GM19467 (cell line): Measurements from ENCODE around the gene MCF2L2.
"Not testable (repeated sequence)": the region's sequence is repeated elsewhere in the genome, so short reads cannot be mapped to it uniquely, and the experiment has no call there.

Experiments
- ATAC-seq: cut with Tn5 transposase; IDR thresholded peaks from one replicate; pipeline ENCODE4 v1.9.1; 2021; ENCODE audit warnings: mild to moderate bottlenecking, moderate library complexity; ENCODE audit not compliant: unreplicated experiment

Gene MCF2L2

GRCh38 chr3:183428447-183429211, at the start of gene MCF2L2:
TSS of gene MCF2L2 (minus strand) at chr3:183428619. CDS start at chr3:183427977, 642 bp downstream.
- peak; percentile 59 for ATAC-seq

- no peak for ATAC-seq
Observed at GRCh38 chr3:183477801-183478456, 49.5 kb upstream of the MCF2L2 start.

GRCh38 chr3:183475764-183476162, 47.3 kb upstream of the MCF2L2 start:
- ATAC-seq = not testable (repeated sequence)

DNA sequence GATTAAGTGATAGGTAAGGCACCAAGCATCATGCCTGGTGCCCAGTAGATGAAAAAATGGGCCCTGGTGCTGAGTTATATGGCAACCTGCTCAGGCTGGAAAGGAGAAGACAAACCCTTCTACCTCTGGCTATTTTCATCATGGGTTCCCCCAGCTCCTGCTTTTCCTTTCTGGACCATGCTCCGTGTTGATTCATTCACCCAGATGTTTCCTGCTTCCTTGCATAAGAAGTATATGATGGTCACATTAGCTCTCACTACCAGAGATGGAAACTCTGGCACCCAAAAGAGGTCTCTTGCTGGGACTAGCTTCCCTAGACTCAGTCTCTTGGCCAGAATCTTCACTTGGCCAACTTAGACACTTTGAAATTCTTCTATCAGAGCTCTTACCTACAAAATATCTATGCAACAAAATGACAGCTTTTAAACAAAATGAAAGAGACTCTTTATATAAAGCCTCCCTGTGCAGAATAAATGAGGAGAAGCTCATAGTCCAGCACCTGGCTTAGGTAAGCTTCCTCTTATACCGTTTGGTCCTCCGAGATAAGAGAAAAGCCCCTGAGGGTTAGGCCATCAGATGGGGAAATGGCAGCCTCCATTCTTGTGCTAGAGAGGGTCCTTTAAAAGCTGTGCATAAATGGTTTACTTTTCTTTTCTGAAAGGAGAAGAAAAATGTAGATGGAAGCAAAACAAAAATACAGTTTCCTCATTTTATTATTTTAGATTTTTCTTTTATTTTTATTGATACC, 46.8 kb upstream of the MCF2L2 start:
- ATAC-seq = no peak

GRCh38 chr3:183473969-183474368, 45.5 kb upstream of the MCF2L2 start:
- no peak for ATAC-seq

DNA sequence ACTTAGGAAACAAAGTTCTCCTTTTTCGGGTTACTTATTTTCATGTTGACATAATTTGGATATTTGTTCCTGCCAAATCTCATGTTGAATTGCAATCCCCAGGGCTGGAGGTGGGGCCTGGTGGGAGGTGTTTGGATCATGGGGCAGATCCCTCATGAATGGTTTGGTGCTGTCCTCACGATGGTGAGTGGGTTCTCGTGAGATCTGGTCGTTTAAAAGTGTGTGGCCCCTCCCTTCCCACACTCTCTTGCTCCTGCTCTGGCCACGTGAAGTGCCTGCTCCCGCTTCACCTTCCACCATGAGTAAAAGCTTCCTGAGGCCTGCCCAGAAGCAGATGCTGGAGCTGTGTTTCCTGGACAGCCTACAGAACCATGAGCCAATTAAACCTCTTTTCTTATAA, 43.7 kb upstream of the MCF2L2 start:
- no peak for ATAC-seq

GRCh38 chr3:183468424-183468823, 40.0 kb upstream of the MCF2L2 start:
- no peak for ATAC-seq

DNA sequence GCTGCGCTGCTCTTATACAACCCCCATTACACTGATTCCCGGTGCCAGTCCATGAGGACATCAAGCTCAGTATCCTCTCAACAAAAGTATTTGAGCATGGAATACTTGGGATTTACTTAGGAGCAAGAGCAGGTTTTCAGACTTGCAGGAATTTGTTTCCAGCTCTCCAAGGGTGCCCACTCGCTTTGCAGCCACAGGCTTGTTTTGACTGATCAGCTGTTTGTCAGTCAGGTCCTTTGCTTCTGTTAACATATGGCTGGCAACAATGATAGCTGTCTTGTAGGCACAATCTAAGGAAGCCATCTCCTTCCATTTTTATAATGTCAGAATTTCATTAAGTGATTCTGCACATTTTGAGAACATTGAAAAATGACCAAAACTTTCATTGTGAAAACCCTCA, 38.2 kb upstream of the MCF2L2 start:
- ATAC-seq = no peak

GRCh38 chr3:183465710-183466109, 37.3 kb upstream of the MCF2L2 start:
- not testable (repeated sequence) for ATAC-seq

GRCh38 chr3:183464480-183464879, 36.1 kb upstream of the MCF2L2 start:
- no peak for ATAC-seq

- ATAC-seq = no peak
Observed at GRCh38 chr3:183460081-183461055, 31.9 kb upstream of the MCF2L2 start.

DNA sequence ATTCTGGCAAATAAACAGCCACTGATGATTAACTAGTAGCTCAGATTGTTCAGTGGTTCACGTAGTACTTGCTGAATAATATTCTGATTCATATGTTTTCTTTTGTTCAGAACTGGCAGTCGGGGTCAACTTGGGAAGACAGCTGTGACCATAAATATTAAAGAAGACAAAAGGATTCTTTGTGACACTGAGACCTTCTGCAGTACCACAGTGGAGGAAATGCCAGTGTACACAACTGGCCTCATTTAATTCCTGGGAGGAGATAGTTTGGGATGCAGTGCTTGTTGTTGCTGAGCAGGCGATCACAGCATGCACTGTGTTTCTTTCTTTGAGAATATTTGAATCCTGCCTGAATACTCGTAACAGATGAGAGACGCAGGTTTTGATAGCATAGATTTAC, 26.7 kb upstream of the MCF2L2 start:
- ATAC-seq = no peak

DNA sequence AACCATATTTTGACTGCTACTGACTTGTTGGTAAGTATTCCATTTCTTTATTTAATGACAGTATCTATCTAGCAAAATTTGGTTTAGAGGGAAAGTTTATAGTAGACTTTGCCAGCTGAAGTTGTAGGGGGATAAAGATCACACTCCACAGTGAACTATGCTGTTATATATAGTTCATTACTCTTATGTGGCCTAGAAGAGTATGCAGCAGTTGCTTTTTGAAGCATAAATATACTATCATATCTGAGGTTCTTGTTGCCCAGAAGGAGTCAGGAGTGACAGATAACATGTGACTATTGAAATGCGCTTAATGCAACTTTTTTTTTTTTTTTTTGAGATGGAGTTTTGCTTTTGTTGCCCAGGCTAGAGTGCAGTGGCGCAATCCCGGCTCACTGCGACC, 25.6 kb upstream of the MCF2L2 start:
- ATAC-seq = no peak

- no peak for ATAC-seq
Observed at GRCh38 chr3:183449791-183450190, 21.4 kb upstream of the MCF2L2 start.

DNA sequence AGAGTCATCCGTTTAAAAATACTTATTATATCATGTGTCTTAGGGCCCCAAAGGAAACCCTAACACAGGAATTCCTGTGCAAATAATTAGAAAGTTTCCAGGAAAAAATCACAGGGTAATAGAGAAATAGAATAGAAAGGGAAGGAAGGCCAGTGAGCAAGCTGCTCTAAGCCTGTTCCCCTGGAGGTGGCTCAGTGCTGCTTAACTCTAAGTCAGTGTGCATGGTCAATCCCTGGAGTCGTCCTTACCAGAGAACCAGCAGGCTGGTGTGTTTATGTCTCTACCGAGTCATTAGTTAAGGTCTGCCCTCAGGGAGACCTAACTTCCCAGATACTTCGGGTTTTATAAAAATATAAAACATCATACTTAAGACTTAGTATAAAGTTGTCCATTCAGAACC, 21.0 kb upstream of the MCF2L2 start:
- ATAC-seq = no peak

DNA sequence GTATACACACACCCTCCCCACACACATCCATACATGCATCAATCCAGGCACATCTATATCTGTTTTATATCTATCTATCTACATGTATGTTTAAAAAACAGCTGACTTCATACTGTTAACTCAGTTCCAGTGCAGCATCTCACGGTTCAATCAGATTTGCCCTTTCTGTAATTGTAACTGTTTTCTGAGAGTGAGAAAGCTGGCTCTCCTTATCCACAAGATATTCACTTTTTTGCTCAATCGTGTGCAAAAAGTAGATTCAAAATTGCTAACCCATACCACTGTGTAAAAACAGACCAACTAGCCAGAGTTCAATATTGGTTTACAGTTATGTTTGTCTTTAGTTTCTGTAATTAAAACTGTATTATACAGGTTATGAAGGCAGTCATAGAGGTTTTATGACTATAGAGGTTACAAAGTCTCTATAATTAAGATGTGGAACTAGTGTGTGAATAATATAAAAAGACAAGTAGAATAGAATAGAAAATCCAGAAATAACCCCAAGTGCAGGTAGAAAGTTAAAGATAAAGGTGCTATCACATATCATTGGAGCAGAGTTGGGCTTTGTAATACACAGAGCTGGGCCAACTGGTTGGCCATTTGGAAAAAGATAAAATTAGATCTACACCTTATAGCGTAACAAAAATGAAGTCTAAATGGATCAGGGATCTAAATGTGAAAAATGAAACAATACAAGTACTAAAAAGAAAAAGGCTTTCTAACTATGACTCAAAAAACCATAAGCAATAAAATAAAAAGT, 20.1 kb upstream of the MCF2L2 start:
- no peak for ATAC-seq

GRCh38 chr3:183447206-183448001, 19.0 kb upstream of the MCF2L2 start:
- no peak for ATAC-seq

DNA sequence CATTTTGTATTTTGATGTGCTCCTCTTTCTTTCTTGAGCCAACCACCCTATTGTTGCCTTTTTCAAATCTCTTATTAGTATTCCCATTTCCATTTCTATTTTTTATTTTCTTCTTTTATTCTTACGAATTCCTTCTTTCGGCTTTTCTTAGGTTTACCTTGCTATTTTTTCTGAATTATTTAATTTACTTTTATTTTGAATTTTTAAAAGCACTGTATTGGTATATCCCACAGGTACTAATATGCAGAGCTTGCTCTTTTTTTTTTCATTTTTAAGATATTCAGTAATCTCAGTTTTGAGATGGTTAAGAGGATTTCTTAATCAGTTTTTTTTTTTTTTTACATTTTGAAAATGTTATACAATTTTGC, 18.4 kb upstream of the MCF2L2 start:
- ATAC-seq = no peak

DNA sequence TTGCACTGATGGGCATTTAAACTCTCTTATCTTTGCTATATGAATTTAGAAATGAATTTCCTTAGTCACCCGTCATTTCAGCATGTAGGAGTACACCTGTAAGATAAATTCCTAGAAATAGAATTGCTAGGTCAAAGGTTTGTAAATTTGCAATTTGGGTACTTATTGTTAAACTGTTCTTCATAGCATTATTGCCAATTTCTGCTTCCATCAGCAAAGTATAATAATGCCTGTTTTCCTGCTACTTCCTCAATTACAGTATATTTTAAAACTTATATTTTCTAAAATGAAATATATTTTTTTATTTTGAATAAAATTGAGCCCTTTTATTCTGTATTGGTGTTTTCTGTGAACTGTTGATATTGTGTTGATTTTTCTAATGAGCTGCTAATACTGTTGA, 16.3 kb upstream of the MCF2L2 start:
- ATAC-seq = no peak
